Epidermal melanocyte (primary cell): ENCODE results near the gene LYZL6.
"Not testable (repeated sequence)": the region's sequence is repeated elsewhere in the genome, so short reads cannot be mapped to it uniquely, and the experiment has no call there.

Experiments used
- DNase-seq: peaks from one replicate; pipeline ENCODE4 v3.0.0; 2011; ENCODE audit warnings: low spot score; ENCODE audit not compliant: insufficient read length

LYZL6 gene

GRCh38 chr17:35947156-35947585 is 3.7 kb upstream of the LYZL6 start:
- no peak for DNase-seq

DNA sequence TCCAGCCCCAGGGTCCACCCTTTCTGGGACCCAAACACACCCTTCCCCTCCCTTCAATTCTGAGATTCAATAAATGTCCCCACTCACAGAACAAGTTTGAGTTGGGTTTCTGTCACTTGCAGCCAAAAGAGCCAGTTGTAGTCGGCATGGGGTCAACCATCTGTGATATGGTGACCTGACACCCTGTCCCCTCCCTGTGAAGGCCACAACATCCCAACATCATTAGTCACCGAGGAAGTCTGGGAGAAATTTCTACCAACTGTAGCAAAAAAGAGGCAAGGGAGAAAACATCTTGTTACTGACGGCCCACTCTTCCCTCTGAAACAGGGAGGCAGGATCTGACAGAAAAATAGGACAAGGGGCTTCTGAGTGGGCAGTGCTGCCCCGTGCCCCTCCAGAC is 638 bp upstream of the LYZL6 start:
- no peak for DNase-seq

DNA sequence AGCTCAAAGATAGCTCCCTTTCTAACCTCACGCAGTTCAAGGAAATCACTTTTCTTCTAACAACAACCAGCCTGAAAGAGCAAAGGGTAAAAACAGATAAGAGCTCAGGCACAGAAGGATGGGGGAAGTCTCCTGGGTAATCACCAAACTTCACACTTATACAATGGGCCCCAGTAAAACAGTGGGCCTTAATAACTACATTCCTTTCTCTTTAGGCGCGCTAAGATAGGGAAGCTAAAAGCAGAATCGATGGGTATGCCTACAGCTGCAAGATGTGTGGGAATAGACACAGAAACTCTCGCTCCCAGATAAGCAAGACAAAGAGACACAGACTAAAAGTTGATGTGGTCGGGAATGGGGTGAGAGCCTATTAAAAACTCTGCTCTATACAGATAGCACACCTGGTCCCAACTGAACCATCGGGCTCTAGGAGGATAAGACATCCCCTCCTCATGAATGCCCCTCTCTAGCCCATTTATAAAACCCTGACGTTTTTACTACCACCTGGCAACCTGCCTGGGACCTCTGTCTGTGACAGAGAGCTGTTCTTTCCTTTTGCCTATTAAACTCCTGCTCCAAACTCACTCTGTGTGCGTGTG is 826 bp downstream of the LYZL6 start:
- DNase-seq: no peak

DNA sequence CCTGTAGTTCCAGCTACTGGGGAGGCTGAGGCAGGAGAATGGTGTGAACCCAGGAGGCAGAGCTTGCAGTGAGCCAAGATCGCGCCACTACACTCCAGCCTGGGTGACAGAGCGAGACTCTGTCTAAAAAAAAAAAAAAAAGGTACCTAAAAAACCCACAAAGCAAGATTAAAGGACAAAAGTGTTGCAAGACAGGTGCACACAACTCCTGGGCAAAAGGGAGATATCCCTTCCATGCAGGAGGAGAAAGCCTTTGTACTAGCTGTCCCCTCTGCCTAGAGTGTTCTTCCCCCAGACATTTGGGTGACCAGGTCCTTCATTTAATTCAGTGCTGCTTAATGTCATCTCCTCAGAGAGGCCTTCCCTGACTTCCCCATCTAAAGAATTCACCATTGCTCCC is 5.0 kb downstream of the LYZL6 start:
- not testable (repeated sequence) for DNase-seq

GRCh38 chr17:35936063-35936462 is 7.5 kb downstream of the LYZL6 start:
- no peak for DNase-seq

DNA sequence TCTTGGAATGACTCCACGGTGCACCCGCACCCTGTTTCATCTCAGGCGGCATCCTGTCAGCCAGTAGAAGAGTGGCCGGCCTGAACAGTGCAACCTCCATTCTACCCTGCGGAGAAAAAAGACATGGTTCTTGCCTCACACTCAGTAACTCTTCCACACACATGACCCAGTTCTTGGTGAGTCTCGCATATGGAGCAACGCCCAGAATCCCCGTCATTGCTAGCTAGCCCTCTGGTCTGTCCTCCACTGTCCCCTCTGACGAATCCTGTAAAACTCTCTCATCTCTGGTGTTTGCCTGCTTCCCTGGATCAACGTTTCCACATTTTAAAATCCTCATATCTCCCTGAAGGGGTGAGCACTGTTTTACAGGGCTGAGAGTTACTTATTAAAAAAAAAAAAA is 8.8 kb downstream of the LYZL6 start:
- no peak for DNase-seq

DNA sequence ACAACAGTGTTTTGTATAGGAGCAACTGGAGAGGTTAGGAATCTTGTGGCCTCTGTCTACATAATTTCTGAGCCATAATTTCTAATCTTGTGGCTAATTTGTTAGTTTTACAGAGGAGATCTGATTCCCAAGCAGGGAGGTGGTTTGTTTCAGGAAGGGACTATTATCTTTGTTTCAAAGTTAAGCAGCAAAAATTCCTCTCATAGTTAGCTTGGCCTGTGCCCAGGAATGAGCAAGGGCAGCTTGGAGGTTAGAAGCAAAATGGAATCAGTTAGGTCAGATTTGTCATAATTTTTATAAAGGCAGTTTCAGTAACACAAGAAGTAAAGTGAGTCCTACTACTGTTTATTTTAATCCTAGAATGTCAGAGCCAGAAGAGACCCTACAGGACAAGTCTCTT is 10.9 kb downstream of the LYZL6 start:
- DNase-seq: no peak

DNA sequence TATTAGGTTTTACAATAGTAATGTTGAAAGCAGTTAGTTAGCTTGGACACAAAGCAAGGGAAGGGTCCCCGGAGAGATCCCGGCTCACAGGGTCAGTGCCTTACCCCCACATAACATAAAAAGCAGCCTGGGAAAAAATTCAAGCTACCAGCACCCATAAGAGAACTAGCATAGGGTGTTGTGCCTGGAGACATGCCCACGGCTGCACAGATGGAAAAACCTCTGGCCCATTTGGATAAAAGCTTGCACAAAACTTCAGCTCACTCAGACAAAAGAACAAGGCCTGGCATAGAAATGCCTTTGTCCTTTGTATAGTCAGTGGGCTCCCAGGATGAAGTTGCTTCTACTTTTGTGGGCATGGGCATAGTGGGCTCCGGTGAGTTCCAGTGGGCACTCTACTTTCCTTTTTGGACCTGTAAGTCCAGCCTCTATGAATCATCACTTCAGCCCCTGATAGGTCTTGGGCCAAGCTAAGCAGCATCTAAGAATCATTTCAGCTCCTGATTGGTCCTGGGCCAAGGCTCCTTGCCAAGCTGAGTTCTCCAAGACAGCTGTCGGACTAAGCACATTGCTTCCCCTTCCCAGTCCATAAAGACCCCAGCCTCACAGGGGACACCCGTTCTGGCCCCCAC is 11.6 kb downstream of the LYZL6 start:
- no peak for DNase-seq

- DNase-seq: peak; percentile 68
These were observed 13.1 kb downstream of the LYZL6 start, which contains the start of gene RDM1 for GRCh38 chr17:35930211-35931065. Gene RDM1, minus strand, starts transcription at chr17:35930773. Its CDS starts 46 bp downstream, at chr17:35930727.

GRCh38 chr17:35927714-35928113 is 15.8 kb downstream of the LYZL6 start:
- no peak for DNase-seq

GRCh38 chr17:35923609-35924114 is 19.9 kb downstream of the LYZL6 start:
- no peak for DNase-seq

DNA sequence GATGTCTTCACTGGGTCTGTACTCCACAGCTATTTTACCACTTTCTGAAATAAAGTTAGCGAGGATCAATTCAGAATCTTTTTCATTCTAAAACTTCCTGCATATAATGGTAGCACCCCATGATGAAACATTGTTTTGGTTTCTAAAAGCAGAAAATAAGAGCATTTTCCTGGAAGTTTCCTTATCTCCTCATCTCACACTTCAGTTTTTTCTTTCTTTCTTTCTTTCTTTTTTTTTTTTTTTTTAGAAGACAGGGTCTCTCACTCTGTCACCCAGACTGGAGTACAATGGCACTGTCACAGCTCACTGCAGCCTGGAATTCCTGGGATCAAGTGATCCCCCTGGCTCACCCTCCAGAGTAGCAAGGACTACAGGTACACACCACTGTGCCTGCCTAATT is 23.3 kb downstream of the LYZL6 start:
- no peak for DNase-seq

GRCh38 chr17:35918665-35919064 is 24.8 kb downstream of the LYZL6 start:
- no peak for DNase-seq

DNA sequence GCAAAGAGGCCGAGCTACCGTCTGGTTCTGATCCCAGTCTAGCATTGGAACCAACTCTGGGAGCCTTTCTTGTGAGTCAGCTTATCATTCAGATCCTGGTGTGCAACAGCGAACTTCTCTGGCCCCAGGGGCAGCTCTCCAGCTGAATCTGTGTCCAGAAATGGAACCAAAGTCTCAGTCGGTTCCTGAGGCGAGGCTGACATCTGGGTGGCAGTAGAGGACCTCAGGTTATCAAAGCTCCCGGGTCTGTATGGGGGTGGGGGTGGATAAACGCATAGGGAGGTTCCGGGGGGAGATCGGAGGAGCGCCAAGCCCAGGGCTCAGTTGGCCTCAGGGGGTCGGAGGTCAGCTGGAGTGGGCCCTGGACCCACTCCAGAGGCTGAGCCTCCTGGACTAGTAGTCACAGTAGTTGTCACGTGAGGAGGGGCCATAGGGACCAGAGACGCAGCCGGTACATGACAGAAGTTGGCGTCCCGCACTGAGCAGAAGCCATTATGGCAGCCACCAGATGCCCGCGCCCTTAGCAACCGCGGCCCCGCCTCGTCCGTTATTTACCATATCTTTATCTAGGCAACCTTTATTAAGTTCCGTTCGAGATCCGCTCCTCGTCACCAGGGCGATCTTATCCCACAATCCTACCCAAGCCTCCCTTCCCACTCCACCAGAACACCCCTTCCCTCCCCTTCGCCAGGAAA is 25.8 kb downstream of the LYZL6 start:
- DNase-seq: no peak

GRCh38 chr17:35915153-35915964 is 28.2 kb downstream of the LYZL6 start:
- no peak for DNase-seq

DNA sequence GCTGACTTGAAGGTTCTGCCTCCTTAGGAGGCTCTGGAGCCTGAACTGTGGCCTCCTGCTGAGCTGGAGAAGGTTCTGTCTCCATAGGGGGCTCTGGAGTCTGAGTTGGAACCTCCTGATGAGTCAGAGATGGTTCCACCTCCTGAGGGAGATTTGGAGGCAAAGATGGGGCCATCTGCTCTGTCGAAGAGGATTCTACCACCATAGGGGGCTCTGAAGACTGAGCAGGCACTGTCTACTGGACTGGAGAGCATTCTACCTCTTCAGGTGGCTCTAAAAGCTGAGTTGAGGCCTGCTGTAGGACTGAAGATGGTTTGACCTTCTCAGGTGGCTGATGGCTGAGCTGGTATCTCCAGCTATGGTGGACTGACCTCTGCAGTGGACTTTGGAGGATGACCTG is 29.2 kb downstream of the LYZL6 start:
- DNase-seq: no peak

GRCh38 chr17:35913609-35914008 is 29.9 kb downstream of the LYZL6 start:
- DNase-seq: no peak

DNA sequence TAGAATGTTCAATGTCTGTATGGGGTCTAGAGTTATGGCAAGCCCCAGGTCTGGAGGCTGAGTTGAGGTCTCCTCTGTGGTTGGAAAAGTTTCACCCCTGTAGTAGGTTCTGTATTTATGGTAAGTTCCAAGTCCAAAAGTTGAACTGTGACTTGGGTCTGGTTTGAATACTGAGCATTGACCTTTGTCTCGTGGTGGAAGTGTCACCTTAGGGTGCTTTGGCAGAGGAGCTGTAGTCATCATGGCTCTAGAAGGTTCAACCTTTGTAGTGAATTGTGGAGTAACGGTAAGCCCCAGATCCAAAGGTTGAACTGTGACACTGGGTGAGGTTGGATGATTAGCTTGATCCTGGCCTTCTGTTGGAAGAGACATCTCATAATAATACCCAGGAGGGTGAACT is 30.6 kb downstream of the LYZL6 start:
- DNase-seq: no peak

DNA sequence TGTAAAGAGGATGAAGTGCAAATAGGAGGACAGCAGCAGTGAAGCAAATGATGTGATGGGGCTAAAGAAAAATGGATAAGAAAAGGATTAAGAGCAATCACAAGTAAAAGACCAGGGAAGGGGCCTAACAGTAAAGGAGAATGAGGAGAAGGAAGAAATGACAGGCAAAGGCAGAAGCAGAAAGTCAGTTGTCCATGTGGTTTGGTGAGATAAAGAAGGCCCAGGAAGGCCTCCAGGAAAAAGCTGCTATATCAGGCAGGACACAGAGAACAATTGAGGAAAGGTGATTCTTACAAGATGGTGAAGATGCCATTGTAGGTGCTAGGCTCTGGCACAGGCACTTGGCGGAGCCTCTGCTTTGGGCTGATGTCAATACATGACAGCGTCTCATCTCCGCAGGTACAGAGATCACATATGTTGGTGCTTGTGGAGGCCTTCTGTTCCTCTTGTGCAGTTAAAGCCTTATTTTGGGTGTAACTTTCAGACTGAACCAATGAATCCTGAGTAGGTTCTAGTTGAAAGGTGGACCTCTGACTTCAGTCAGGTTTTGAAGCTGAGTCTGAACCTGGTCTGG is 31.1 kb downstream of the LYZL6 start:
- DNase-seq: no peak

DNA sequence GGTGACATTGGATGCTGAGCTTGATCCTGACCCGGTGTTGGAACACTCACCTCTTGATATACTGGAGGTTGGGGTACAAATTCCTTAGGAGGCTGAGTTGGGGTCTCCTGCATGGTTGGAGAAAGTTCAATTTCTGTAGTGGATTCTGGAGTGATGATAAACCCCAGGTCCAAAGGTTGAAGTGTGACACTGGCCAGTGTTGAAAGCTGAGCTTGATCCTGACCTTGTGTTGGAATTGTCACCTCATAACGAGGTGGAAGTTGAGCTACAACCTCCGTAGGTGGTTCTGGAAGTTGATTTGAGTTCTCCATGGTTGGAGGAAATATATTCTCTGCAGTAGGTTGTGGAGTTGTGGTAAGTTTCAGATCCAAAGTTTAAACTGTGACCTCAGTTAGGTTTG is 34.1 kb downstream of the LYZL6 start:
- DNase-seq: no peak
